Measurements from ENCODE around the gene FAM25G. TPM values are rescaled to one million over a fixed set of nuclear protein-coding genes. Genes with fewer than 3 reads are reported as not detected.
"Not testable (repeated sequence)": the region's sequence is repeated elsewhere in the genome, so short reads cannot be mapped to it uniquely, and the experiment has no call there.

Gene FAM25G
- total and polyA plus RNA-seq, 2 donors (not counting 3 experiments of a cell fraction or from before 2014, with no cell fraction given): not detected

GRCh38 chr10:47456079-47456785 is 35.3 kb downstream of the FAM25G start:
- no TSS peak for BruUV-seq (replicated peaks)
- intact Hi-C loops (cut with micrococcal nuclease): no loop called here
- FAIRE-seq (no peak), DNase-seq (ENCODE audit: low read depth, low spot score) (no peak)
- Histone ChIP-seq H3K79me2 (ENCODE audit: control insufficient read depth, insufficient read depth, low read length) (no peaks in the 10 kb centered on the region), H2AFZ (ENCODE audit: low read depth, low read length) (no peak overlapping the region), H3K4me3 (replicated peaks in 1 of 3; ENCODE audit: insufficient read depth in 1 of 3, low read depth in 1 of 3, low read length in 3 of 3) (no peak overlapping the region), H3K27me3 (ENCODE audit: control insufficient read depth in 2 of 2, insufficient read depth in 2 of 2, low read length in 2 of 2) (no peaks in the 10 kb centered on the region), H3K9ac (replicated peaks; ENCODE audit: extremely low read depth, insufficient read depth, low read length) (no peak overlapping the region), H3K27ac (ENCODE audit: insufficient read depth, low read depth, low read length) (no peak overlapping the region), H3K9me3 (replicated peaks; ENCODE audit: control insufficient read depth, insufficient read depth, low read length) (no peaks in the 10 kb centered on the region), H3K4me1 (ENCODE audit: control insufficient read depth, extremely low read depth, insufficient read depth, low read length) (no peaks in the 10 kb centered on the region), H3K4me2 (ENCODE audit: insufficient read depth, low read length) (no peak overlapping the region), H4K20me1 (replicated peaks; ENCODE audit: control insufficient read depth, extremely low read depth, insufficient read depth, low read length) (no peaks in the 10 kb centered on the region), H3K9me1 (replicated peaks; ENCODE audit: control insufficient read depth, extremely low read depth, insufficient read depth, low read length) (no peaks in the 10 kb centered on the region), H3K36me3 (ENCODE audit: control insufficient read depth in 2 of 2, extremely low read depth in 1 of 2, insufficient read depth in 2 of 2, low read length in 2 of 2) (no peaks in the 10 kb centered on the region)
- dilution Hi-C loops (cut with MboI; ENCODE audit: extremely low pct_ligation_motif_present, low sequenced_read_pairs): no loop called here
- ChIA-PET POLR2A (no interaction called here), CTCF (interaction anchor here (0.7 kb wide), 1 partner anchor 16 kb away, joined by 3 read pairs; no protein-coding TSS in a partner anchor)
- TF ChIP-seq GATA2 (IDR thresholded peaks at IDR 0.05; ENCODE audit: insufficient read depth, insufficient read length, low read depth, low read length) (no peak), JUN (IDR thresholded peaks at IDR 0.05; ENCODE audit: borderline replicate concordance, insufficient read depth, insufficient read length, low read depth) (no peak), POLR2AphosphoS5 (IDR thresholded peaks at IDR 0.05; ENCODE audit: insufficient read depth, low read depth, low read length) (no peak), POLR2A (IDR thresholded peaks at IDR 0.05; ENCODE audit: low read depth, low read length) (no peak), MAX (IDR thresholded peaks at IDR 0.05; ENCODE audit: insufficient read depth, insufficient read length) (no peak), FOS (IDR thresholded peaks at IDR 0.05; ENCODE audit: borderline replicate concordance, insufficient read depth, low read length) (no peak), EZH2 (IDR thresholded peaks at IDR 0.05; ENCODE audit: borderline replicate concordance, low read depth, low read length, severe bottlenecking) (no peak), MYC (IDR thresholded peaks at IDR 0.05; ENCODE audit: low read depth, low read length) (no peak)
- TF ChIP-seq, protein P1, sequence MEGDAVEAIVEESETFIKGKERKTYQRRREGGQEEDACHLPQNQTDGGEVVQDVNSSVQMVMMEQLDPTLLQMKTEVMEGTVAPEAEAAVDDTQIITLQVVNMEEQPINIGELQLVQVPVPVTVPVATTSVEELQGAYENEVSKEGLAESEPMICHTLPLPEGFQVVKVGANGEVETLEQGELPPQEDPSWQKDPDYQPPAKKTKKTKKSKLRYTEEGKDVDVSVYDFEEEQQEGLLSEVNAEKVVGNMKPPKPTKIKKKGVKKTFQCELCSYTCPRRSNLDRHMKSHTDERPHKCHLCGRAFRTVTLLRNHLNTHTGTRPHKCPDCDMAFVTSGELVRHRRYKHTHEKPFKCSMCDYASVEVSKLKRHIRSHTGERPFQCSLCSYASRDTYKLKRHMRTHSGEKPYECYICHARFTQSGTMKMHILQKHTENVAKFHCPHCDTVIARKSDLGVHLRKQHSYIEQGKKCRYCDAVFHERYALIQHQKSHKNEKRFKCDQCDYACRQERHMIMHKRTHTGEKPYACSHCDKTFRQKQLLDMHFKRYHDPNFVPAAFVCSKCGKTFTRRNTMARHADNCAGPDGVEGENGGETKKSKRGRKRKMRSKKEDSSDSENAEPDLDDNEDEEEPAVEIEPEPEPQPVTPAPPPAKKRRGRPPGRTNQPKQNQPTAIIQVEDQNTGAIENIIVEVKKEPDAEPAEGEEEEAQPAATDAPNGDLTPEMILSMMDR (IDR thresholded peaks at IDR 0.05; ENCODE audit: extremely low read depth in 1 of 2, insufficient read depth in 1 of 2, low read depth in 1 of 2, low read length in 2 of 2): no peak

DNA sequence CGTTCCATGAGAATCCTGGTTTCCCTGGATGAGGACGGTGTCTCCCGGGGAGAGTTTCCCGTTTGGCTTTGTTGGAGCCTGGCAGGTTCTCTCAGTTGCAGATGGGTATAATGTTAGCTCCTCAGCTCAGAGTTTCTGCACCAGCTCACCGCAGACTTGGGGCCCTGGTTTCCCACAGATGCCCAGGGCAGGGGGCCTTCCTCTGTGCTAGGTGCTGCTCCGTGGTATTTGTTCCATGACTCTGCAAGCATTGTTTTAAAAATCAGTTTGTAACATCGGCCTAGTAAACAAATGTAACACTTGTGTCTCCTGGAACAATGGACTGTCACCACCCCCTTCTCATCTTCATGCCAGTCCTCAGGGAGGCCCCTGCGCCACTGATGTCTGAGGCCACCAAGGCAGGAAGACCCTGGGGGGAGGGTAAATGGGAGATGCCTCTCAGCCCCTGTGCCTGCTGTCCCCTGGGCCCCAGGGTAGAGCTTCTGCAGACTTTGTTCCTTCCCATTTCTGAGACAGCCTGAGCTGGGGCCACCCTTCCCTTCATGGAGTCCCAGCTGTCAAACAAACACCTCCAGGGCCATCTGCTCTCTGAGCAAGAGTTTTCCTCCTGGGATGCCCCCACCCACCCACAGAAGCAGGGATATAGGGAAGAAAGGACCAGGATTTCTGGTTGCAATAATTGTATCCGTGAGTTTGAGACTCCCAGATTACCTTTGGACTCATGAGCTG is 36.0 kb downstream of the FAM25G start:
- H4K20me1 ChIP-seq (replicated peaks; ENCODE audit: control insufficient read depth, extremely low read depth, insufficient read depth, low read length); DNase-seq (ENCODE audit: low read depth, low spot score); H3K36me3 ChIP-seq (ENCODE audit: control insufficient read depth in 2 of 2, extremely low read depth in 1 of 2, insufficient read depth in 2 of 2, low read length in 2 of 2); H3K4me2 ChIP-seq (ENCODE audit: insufficient read depth, low read length); dilution Hi-C loops (cut with MboI; ENCODE audit: extremely low pct_ligation_motif_present, low sequenced_read_pairs); H3K4me1 ChIP-seq (ENCODE audit: control insufficient read depth, extremely low read depth, insufficient read depth, low read length); H3K27me3 ChIP-seq (ENCODE audit: control insufficient read depth in 2 of 2, insufficient read depth in 2 of 2, low read length in 2 of 2); H3K79me2 ChIP-seq (ENCODE audit: control insufficient read depth, insufficient read depth, low read length); intact Hi-C loops (cut with micrococcal nuclease); FAIRE-seq; H3K27ac ChIP-seq (ENCODE audit: insufficient read depth, low read depth, low read length); BruUV-seq (replicated peaks); H2AFZ ChIP-seq (ENCODE audit: low read depth, low read length); H3K4me3 ChIP-seq (replicated peaks in 1 of 3; ENCODE audit: insufficient read depth in 1 of 3, low read depth in 1 of 3, low read length in 3 of 3); POLR2A ChIA-PET; H3K9me3 ChIP-seq (replicated peaks; ENCODE audit: control insufficient read depth, insufficient read depth, low read length); H3K9ac ChIP-seq (replicated peaks; ENCODE audit: extremely low read depth, insufficient read depth, low read length); H3K9me1 ChIP-seq (replicated peaks; ENCODE audit: control insufficient read depth, extremely low read depth, insufficient read depth, low read length): not testable (repeated sequence)
- CTCF ChIA-PET: interaction anchor here (0.7 kb wide), 1 partner anchor 16 kb away, joined by 3 read pairs; no protein-coding TSS in a partner anchor
